ENCODE measurements around the gene FBP2. TPM values are rescaled to one million over a fixed set of nuclear protein-coding genes. Genes with fewer than 3 reads are reported as not detected.

The FBP2 gene
- total RNA-seq, 1 experiment from 2014 or later: not detected

DNA sequence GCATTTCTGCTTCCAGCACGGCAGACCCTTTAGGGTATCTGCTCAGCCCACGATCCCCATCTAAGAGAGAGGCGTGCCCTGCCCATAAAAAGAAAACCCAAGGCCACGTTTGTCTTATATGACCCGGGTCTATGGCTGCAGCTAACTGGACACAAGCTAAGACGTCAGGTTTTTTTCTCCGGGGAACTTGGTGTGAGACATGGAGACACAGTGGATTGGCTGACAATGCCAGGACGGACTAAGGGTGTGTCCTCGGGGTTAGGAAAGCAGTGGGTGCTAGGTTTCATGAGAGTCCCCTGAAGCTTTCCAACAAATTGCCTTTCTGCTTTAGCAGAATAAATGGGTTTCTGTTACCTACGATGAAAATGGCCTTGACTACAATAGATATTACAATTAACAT is 7.1 kb upstream of the FBP2 start:
- no peak overlapping the region for H3K4me3 Mint-ChIP-seq
- H3K4me1 Mint-ChIP-seq: peaks cover 9% of the 10 kb centered on the region
- no peak for TF ChIP-seq MYBL2 (CRISPR knock-in tag; IDR thresholded peaks at IDR 0.05)
- TF ChIP-seq TEAD1 (CRISPR knock-in tag; IDR thresholded peaks at IDR 0.05): no peak
- no peak for TF ChIP-seq ZNF232 (CRISPR knock-in tag; IDR thresholded peaks at IDR 0.05)
- no peak for TF ChIP-seq OVOL2 (CRISPR knock-in tag; IDR thresholded peaks at IDR 0.05; ENCODE audit: borderline replicate concordance)
- TF ChIP-seq ZNF263 (CRISPR knock-in tag; IDR thresholded peaks at IDR 0.05; ENCODE audit: low read depth): no peak
- no peak for TF ChIP-seq ZNF396 (CRISPR knock-in tag; IDR thresholded peaks at IDR 0.05; ENCODE audit: borderline replicate concordance)
- TF ChIP-seq, protein P1, sequence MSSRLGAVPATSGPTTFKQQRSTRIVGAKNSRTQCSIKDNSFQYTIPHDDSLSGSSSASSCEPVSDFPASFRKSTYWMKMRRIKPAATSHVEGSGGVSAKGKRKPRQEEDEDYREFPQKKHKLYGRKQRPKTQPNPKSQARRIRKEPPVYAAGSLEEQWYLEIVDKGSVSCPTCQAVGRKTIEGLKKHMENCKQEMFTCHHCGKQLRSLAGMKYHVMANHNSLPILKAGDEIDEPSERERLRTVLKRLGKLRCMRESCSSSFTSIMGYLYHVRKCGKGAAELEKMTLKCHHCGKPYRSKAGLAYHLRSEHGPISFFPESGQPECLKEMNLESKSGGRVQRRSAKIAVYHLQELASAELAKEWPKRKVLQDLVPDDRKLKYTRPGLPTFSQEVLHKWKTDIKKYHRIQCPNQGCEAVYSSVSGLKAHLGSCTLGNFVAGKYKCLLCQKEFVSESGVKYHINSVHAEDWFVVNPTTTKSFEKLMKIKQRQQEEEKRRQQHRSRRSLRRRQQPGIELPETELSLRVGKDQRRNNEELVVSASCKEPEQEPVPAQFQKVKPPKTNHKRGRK (CRISPR knock-in tag; IDR thresholded peaks at IDR 0.05; ENCODE audit: borderline replicate concordance): no peak
- TF ChIP-seq, protein P2, sequence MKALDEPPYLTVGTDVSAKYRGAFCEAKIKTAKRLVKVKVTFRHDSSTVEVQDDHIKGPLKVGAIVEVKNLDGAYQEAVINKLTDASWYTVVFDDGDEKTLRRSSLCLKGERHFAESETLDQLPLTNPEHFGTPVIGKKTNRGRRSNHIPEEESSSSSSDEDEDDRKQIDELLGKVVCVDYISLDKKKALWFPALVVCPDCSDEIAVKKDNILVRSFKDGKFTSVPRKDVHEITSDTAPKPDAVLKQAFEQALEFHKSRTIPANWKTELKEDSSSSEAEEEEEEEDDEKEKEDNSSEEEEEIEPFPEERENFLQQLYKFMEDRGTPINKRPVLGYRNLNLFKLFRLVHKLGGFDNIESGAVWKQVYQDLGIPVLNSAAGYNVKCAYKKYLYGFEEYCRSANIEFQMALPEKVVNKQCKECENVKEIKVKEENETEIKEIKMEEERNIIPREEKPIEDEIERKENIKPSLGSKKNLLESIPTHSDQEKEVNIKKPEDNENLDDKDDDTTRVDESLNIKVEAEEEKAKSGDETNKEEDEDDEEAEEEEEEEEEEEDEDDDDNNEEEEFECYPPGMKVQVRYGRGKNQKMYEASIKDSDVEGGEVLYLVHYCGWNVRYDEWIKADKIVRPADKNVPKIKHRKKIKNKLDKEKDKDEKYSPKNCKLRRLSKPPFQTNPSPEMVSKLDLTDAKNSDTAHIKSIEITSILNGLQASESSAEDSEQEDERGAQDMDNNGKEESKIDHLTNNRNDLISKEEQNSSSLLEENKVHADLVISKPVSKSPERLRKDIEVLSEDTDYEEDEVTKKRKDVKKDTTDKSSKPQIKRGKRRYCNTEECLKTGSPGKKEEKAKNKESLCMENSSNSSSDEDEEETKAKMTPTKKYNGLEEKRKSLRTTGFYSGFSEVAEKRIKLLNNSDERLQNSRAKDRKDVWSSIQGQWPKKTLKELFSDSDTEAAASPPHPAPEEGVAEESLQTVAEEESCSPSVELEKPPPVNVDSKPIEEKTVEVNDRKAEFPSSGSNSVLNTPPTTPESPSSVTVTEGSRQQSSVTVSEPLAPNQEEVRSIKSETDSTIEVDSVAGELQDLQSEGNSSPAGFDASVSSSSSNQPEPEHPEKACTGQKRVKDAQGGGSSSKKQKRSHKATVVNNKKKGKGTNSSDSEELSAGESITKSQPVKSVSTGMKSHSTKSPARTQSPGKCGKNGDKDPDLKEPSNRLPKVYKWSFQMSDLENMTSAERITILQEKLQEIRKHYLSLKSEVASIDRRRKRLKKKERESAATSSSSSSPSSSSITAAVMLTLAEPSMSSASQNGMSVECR (CRISPR knock-in tag; IDR thresholded peaks at IDR 0.05; ENCODE audit: borderline replicate concordance): no peak
- TF ChIP-seq CREB1 (CRISPR knock-in tag; IDR thresholded peaks at IDR 0.05): no peak
- TF ChIP-seq, protein P3, sequence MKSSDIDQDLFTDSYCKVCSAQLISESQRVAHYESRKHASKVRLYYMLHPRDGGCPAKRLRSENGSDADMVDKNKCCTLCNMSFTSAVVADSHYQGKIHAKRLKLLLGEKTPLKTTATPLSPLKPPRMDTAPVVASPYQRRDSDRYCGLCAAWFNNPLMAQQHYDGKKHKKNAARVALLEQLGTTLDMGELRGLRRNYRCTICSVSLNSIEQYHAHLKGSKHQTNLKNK (CRISPR knock-in tag; IDR thresholded peaks at IDR 0.05): no peak
- H3K27ac Mint-ChIP-seq: no peak overlapping the region
- CTCF ChIA-PET: interaction anchor here (1.5 kb wide), 1 partner anchor 46 kb away, joined by 8 read pairs; the partner anchor contains the start of gene PCAT7
- no peak for DNase-seq (ENCODE audit: low spot score)
- H3K36me3 Mint-ChIP-seq: no peaks in the 10 kb centered on the region
- no peak for ATAC-seq
- H3K27me3 Mint-ChIP-seq (ENCODE audit: low read depth): no peaks in the 10 kb centered on the region
- H3K9me3 Mint-ChIP-seq: 0 out of 2 replicates have a peak, but pooled peaks cover 2% of the 10 kb centered on the region
- POLR2A ChIA-PET: no interaction called here

DNA sequence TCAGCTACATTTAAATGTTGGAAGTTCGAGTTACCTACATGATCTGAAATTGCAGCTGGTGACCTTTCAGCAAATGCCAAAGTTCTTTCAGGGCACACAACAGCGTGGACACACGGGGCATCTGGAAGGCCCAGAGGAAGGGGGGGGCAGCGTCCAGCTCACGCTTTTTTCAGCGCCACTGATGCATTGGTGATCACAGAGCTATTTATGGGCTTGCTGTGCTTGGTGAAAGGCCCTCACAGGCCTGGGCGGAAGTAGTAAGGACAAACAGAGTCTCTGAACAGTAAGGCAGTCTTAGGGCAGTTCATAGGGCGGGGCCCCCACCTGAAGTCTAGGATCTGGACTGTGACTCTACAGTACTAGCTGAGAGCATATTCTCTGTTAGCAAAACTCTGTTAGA is 6.6 kb upstream of the FBP2 start:
- ATAC-seq (no peak), DNase-seq (ENCODE audit: low spot score) (no peak)
- Mint-ChIP-seq H3K36me3 (no peaks in the 10 kb centered on the region), H3K4me3 (no peak overlapping the region), H3K9me3 (0 out of 2 replicates have a peak, but pooled peaks cover 2% of the 10 kb centered on the region), H3K4me1 (peaks cover 9% of the 10 kb centered on the region), H3K27me3 (ENCODE audit: low read depth) (no peaks in the 10 kb centered on the region), H3K27ac (no peak overlapping the region)
- TF ChIP-seq NFE2L1 (CRISPR knock-in tag; IDR thresholded peaks at IDR 0.05) (no peak), GRHL2 (CRISPR knock-in tag; IDR thresholded peaks at IDR 0.05; ENCODE audit: insufficient replicate concordance, severe bottlenecking) (no peak), JAZF1 (CRISPR knock-in tag; IDR thresholded peaks at IDR 0.05) (no peak)
- TF ChIP-seq, protein P4, sequence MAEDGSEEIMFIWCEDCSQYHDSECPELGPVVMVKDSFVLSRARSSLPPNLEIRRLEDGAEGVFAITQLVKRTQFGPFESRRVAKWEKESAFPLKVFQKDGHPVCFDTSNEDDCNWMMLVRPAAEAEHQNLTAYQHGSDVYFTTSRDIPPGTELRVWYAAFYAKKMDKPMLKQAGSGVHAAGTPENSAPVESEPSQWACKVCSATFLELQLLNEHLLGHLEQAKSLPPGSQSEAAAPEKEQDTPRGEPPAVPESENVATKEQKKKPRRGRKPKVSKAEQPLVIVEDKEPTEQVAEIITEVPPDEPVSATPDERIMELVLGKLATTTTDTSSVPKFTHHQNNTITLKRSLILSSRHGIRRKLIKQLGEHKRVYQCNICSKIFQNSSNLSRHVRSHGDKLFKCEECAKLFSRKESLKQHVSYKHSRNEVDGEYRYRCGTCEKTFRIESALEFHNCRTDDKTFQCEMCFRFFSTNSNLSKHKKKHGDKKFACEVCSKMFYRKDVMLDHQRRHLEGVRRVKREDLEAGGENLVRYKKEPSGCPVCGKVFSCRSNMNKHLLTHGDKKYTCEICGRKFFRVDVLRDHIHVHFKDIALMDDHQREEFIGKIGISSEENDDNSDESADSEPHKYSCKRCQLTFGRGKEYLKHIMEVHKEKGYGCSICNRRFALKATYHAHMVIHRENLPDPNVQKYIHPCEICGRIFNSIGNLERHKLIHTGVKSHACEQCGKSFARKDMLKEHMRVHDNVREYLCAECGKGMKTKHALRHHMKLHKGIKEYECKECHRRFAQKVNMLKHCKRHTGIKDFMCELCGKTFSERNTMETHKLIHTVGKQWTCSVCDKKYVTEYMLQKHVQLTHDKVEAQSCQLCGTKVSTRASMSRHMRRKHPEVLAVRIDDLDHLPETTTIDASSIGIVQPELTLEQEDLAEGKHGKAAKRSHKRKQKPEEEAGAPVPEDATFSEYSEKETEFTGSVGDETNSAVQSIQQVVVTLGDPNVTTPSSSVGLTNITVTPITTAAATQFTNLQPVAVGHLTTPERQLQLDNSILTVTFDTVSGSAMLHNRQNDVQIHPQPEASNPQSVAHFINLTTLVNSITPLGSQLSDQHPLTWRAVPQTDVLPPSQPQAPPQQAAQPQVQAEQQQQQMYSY (CRISPR knock-in tag; IDR thresholded peaks at IDR 0.05): no peak
- TF ChIP-seq, protein P5, sequence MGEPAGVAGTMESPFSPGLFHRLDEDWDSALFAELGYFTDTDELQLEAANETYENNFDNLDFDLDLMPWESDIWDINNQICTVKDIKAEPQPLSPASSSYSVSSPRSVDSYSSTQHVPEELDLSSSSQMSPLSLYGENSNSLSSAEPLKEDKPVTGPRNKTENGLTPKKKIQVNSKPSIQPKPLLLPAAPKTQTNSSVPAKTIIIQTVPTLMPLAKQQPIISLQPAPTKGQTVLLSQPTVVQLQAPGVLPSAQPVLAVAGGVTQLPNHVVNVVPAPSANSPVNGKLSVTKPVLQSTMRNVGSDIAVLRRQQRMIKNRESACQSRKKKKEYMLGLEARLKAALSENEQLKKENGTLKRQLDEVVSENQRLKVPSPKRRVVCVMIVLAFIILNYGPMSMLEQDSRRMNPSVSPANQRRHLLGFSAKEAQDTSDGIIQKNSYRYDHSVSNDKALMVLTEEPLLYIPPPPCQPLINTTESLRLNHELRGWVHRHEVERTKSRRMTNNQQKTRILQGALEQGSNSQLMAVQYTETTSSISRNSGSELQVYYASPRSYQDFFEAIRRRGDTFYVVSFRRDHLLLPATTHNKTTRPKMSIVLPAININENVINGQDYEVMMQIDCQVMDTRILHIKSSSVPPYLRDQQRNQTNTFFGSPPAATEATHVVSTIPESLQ (CRISPR knock-in tag; IDR thresholded peaks at IDR 0.05): no peak
- CTCF ChIA-PET: interaction anchor here (1.5 kb wide), 1 partner anchor 45 kb away, joined by 8 read pairs; the partner anchor contains the start of gene PCAT7
- POLR2A ChIA-PET: no interaction called here

All from WTC11 (cell line).